Measurements from ENCODE around the gene APLN. TPM values are rescaled to one million over a fixed set of nuclear protein-coding genes. Genes with fewer than 3 reads are reported as not detected.
A peak's percentile ranks its signal among the peaks of the same experiment; 100 is the strongest.

Gene APLN
- 0.73 and 0.81 TPM in 2 replicates for total RNA-seq (2014; rRNA removed; shearing (Covaris generic))

- DNase-seq = peak; percentile 56 to 64
- no peak within 1 kb of the TSS for H3K27ac ChIP-seq
- no peaks in the 10 kb centered on the region for H3K9me3 ChIP-seq (replicated peaks)
- H3K4me3 ChIP-seq = peak within 1 kb of the TSS; percentile 61
- no peaks in the 10 kb centered on the region for H3K27me3 ChIP-seq
- H3K4me1 ChIP-seq = peaks cover 13% of the 10 kb centered on the region
- no peaks in the 10 kb centered on the region for H3K36me3 ChIP-seq
These were observed at the start of gene APLN for GRCh38 chrX:129654652-129655546. Gene APLN, minus strand, starts transcription at chrX:129654956. Its CDS starts 326 bp downstream, at chrX:129654630.

GRCh38 chrX:129704491-129704890, 49.7 kb upstream of the APLN start:
- Histone ChIP-seq H3K27me3 (no peaks in the 10 kb centered on the region), H3K27ac (no peak overlapping the region), H3K36me3 (no peaks in the 10 kb centered on the region), H3K4me3 (no peak overlapping the region), H3K4me1 (peaks cover 4% of the 10 kb centered on the region; the same call in 1 of the 2 replicates), H3K9me3 (replicated peaks) (no peaks in the 10 kb centered on the region)
- DNase-seq = no peak

GRCh38 chrX:129701624-129702069, 46.9 kb upstream of the APLN start:
- H3K4me3 ChIP-seq = no peak overlapping the region
- H3K36me3 ChIP-seq = no peaks in the 10 kb centered on the region
- H3K27ac ChIP-seq = no peak overlapping the region
- DNase-seq = no peak
- no peaks in the 10 kb centered on the region for H3K27me3 ChIP-seq
- H3K9me3 ChIP-seq (replicated peaks) = no peaks in the 10 kb centered on the region
- peaks cover 4% of the 10 kb centered on the region; the same call in 1 of the 2 replicates for H3K4me1 ChIP-seq

- H3K4me3 ChIP-seq = no peak overlapping the region
- H3K4me1 ChIP-seq = no peaks in the 10 kb centered on the region
- no peak overlapping the region for H3K27ac ChIP-seq
- H3K9me3 ChIP-seq (replicated peaks) = no peaks in the 10 kb centered on the region
- no peak for DNase-seq
- H3K27me3 ChIP-seq = no peaks in the 10 kb centered on the region
- no peaks in the 10 kb centered on the region for H3K36me3 ChIP-seq
These were observed 45.8 kb upstream of the APLN start for GRCh38 chrX:129700536-129700935.

- no peaks in the 10 kb centered on the region for H3K36me3 ChIP-seq
- H3K4me3 ChIP-seq = no peak overlapping the region
- H3K27ac ChIP-seq = no peak overlapping the region
- no peak for DNase-seq
- no peaks in the 10 kb centered on the region for H3K4me1 ChIP-seq
- no peaks in the 10 kb centered on the region for H3K27me3 ChIP-seq
- no peaks in the 10 kb centered on the region for H3K9me3 ChIP-seq (replicated peaks)
These were observed 43.4 kb upstream of the APLN start for GRCh38 chrX:129698150-129698549.

- Histone ChIP-seq H3K36me3 (no peaks in the 10 kb centered on the region), H3K9me3 (replicated peaks) (no peaks in the 10 kb centered on the region), H3K27me3 (no peaks in the 10 kb centered on the region), H3K4me1 (no peaks in the 10 kb centered on the region), H3K4me3 (no peak overlapping the region), H3K27ac (no peak overlapping the region)
- no peak for DNase-seq
These were observed 42.6 kb upstream of the APLN start for GRCh38 chrX:129697204-129697829.

- no peak overlapping the region for H3K4me3 ChIP-seq
- no peaks in the 10 kb centered on the region for H3K9me3 ChIP-seq (replicated peaks)
- H3K4me1 ChIP-seq = no peaks in the 10 kb centered on the region
- H3K27me3 ChIP-seq = no peaks in the 10 kb centered on the region
- H3K36me3 ChIP-seq = no peaks in the 10 kb centered on the region
- H3K27ac ChIP-seq = no peak overlapping the region
- DNase-seq = no peak
These were observed 41.9 kb upstream of the APLN start for GRCh38 chrX:129696463-129697155.

- Histone ChIP-seq H3K36me3 (no peaks in the 10 kb centered on the region), H3K9me3 (replicated peaks) (no peaks in the 10 kb centered on the region), H3K27ac (no peak overlapping the region), H3K4me3 (no peak overlapping the region), H3K4me1 (no peaks in the 10 kb centered on the region), H3K27me3 (no peaks in the 10 kb centered on the region)
- DNase-seq = no peak
These were observed 41.2 kb upstream of the APLN start for GRCh38 chrX:129695937-129696336.

GRCh38 chrX:129695535-129695934, 40.8 kb upstream of the APLN start:
- Histone ChIP-seq H3K4me3 (no peak overlapping the region), H3K9me3 (replicated peaks) (no peaks in the 10 kb centered on the region), H3K27me3 (no peaks in the 10 kb centered on the region), H3K4me1 (no peaks in the 10 kb centered on the region), H3K36me3 (no peaks in the 10 kb centered on the region), H3K27ac (no peak overlapping the region)
- no peak for DNase-seq

GRCh38 chrX:129694805-129695204, 40.0 kb upstream of the APLN start:
- no peak for DNase-seq
- no peaks in the 10 kb centered on the region for H3K36me3 ChIP-seq

GRCh38 chrX:129693354-129693753, 38.6 kb upstream of the APLN start:
- Histone ChIP-seq H3K9me3 (replicated peaks) (no peaks in the 10 kb centered on the region), H3K36me3 (no peaks in the 10 kb centered on the region), H3K4me1 (no peaks in the 10 kb centered on the region), H3K27me3 (no peaks in the 10 kb centered on the region), H3K27ac (no peak overlapping the region), H3K4me3 (no peak overlapping the region)
- DNase-seq = no peak

More at GRCh38 chrX:129694805-129695204, 40.0 kb upstream of the APLN start:
- H3K27ac ChIP-seq = no peak overlapping the region
- no peak overlapping the region for H3K4me3 ChIP-seq
- H3K4me1 ChIP-seq = no peaks in the 10 kb centered on the region
- no peaks in the 10 kb centered on the region for H3K9me3 ChIP-seq (replicated peaks)
- H3K27me3 ChIP-seq = no peaks in the 10 kb centered on the region

GRCh38 chrX:129690435-129690834, 35.7 kb upstream of the APLN start:
- no peaks in the 10 kb centered on the region for H3K9me3 ChIP-seq (replicated peaks)

GRCh38 chrX:129689796-129690195, 35.0 kb upstream of the APLN start:
- Histone ChIP-seq H3K27me3 (no peaks in the 10 kb centered on the region), H3K27ac (no peak overlapping the region), H3K36me3 (no peaks in the 10 kb centered on the region), H3K9me3 (replicated peaks) (no peaks in the 10 kb centered on the region), H3K4me1 (no peaks in the 10 kb centered on the region), H3K4me3 (no peak overlapping the region)
- DNase-seq = no peak

More at GRCh38 chrX:129690435-129690834, 35.7 kb upstream of the APLN start:
- no peak for DNase-seq
- Histone ChIP-seq H3K27ac (no peak overlapping the region), H3K36me3 (no peaks in the 10 kb centered on the region), H3K4me3 (no peak overlapping the region), H3K27me3 (no peaks in the 10 kb centered on the region), H3K4me1 (no peaks in the 10 kb centered on the region)

GRCh38 chrX:129688097-129688496, 33.3 kb upstream of the APLN start:
- Histone ChIP-seq H3K27ac (no peak overlapping the region), H3K36me3 (no peaks in the 10 kb centered on the region), H3K27me3 (no peaks in the 10 kb centered on the region), H3K4me1 (no peaks in the 10 kb centered on the region), H3K4me3 (no peak overlapping the region), H3K9me3 (replicated peaks) (no peaks in the 10 kb centered on the region)
- no peak for DNase-seq

GRCh38 chrX:129686422-129686948, 31.7 kb upstream of the APLN start:
- DNase-seq = no peak
- no peak overlapping the region for H3K27ac ChIP-seq
- H3K27me3 ChIP-seq = no peaks in the 10 kb centered on the region
- no peaks in the 10 kb centered on the region for H3K36me3 ChIP-seq
- no peak overlapping the region for H3K4me3 ChIP-seq
- H3K9me3 ChIP-seq (replicated peaks) = no peaks in the 10 kb centered on the region
- no peaks in the 10 kb centered on the region for H3K4me1 ChIP-seq
